GM12878 (cell line): ENCODE data around the gene ELP4. TPM values are rescaled to one million over a fixed set of nuclear protein-coding genes. Genes with fewer than 3 reads are reported as not detected.
A peak's percentile ranks its signal among the peaks of the same experiment; 100 is the strongest.

Source experiments
- ATAC-seq: fragments of 200-7000 bp; cut with Tn5 transposase; 3 replicates; pipeline ENCODE4 v1.9.1; 2020; ENCODE audit warnings: mild to moderate bottlenecking, moderate library complexity
- BruUV-seq: library from RNA; stranded (reverse); fragments of 400-500 nt; replicated peaks from 2 replicates; lab custom pipeline; 2021; lab: Mats Ljungman, UMichigan
- CTCF ChIA-PET: fragments of 300-600 bp; sonication (Branson Sonifier 250); formaldehyde crosslinking; extraction: SDS; loops from one replicate; lab custom pipeline; 2021; ENCODE audit warnings: inconsistent platforms; lab: Yijun Ruan, JAX
- POLR2A ChIA-PET: fragments of 350-600 bp; formaldehyde crosslinking; extraction: SDS; loops from one replicate; lab custom pipeline; 2021; ENCODE audit warnings: inconsistent platforms; lab: Charles Lee
- RAD21 ChIA-PET: fragments of 300-600 bp; sonication (Branson Sonifier 250); formaldehyde crosslinking; loops from one replicate; lab custom pipeline; 2023; ENCODE audit warnings: antibody characterized with exemption; ENCODE audit not compliant: unreplicated experiment; lab: Charles Lee
- SMC1A ChIA-PET: fragments of 300-600 bp; sonication (Branson Sonifier 250); formaldehyde crosslinking; loops from one replicate; lab custom pipeline; 2023; ENCODE audit not compliant: unreplicated experiment, uncharacterized antibody; lab: Charles Lee
- DNase-seq: peaks from one replicate; pipeline ENCODE4 v3.0.0-alpha.2; 2011; ENCODE audit warnings: low read depth, low spot score
- FAIRE-seq: peaks from 3 replicates; lab custom pipeline; 2011; peaks lifted over from hg19 to GRCh38; lab: Jason Lieb, UNC
- H2AFZ ChIP-seq: 2 replicates; pipeline ENCODE4 v1.6.0; 2011; ENCODE audit warnings: low read depth, low read length, control low read depth; ENCODE audit not compliant: control insufficient read depth
- H3K27ac ChIP-seq: 2 replicates; pipeline ENCODE4 v1.5.1; 2011; ENCODE audit warnings: control low read depth; ENCODE audit not compliant: control insufficient read depth, insufficient read depth
- H3K27me3 ChIP-seq, 2 experiments: replicated peaks in 1 of 2; 2 replicates each; pipeline versions ENCODE4 v1.6.0 to v1.6.1; 2011; ENCODE audit warnings: low read length in 1 of 2; ENCODE audit not compliant: control insufficient read depth in 2 of 2, insufficient read depth in 2 of 2
- H3K36me3 ChIP-seq, 2 experiments: 2 replicates each; pipeline ENCODE4 v1.5.1; 2011; ENCODE audit warnings: low read length in 1 of 2; ENCODE audit not compliant: control insufficient read depth in 2 of 2, insufficient read depth in 2 of 2
- H3K4me1 ChIP-seq: 2 replicates; pipeline ENCODE4 v1.6.1; 2011; ENCODE audit warnings: mild to moderate bottlenecking, low read length, moderate library complexity, mixed read lengths; ENCODE audit not compliant: control insufficient read depth, insufficient read depth
- H3K4me2 ChIP-seq: 2 replicates; pipeline ENCODE4 v1.6.0; 2011; ENCODE audit warnings: control low read depth; ENCODE audit not compliant: control insufficient read depth, insufficient read depth
- H3K4me3 ChIP-seq: fragments of 200-600 bp; sonication (generic); 2 replicates; pipeline ENCODE4 v1.5.1; 2016
- H3K79me2 ChIP-seq: 2 replicates; pipeline ENCODE4 v1.6.0; 2011; ENCODE audit warnings: low read length; ENCODE audit not compliant: control insufficient read depth, insufficient read depth
- H3K9ac ChIP-seq: 2 replicates; pipeline ENCODE4 v1.8.0; 2011; ENCODE audit warnings: low read length, control low read depth, mixed read lengths; ENCODE audit not compliant: control insufficient read depth, insufficient read depth
- H3K9me3 ChIP-seq: replicated peaks from 3 replicates; pipeline ENCODE4 v1.5.1; 2011; ENCODE audit warnings: mild to moderate bottlenecking, low read length; ENCODE audit not compliant: control insufficient read depth, insufficient read depth
- H4K20me1 ChIP-seq: 2 replicates; pipeline ENCODE4 v1.6.0; 2011; ENCODE audit not compliant: control insufficient read depth, insufficient read depth
- E4F1 ChIP-seq: fragments of 450-650 bp; IDR thresholded peaks from 2 replicates; pipeline ENCODE4 v1.6.1; 2018; ENCODE audit warnings: borderline replicate concordance, mild to moderate bottlenecking; ENCODE audit not compliant: partially characterized antibody
- MEF2A ChIP-seq: IDR thresholded peaks from 2 replicates; pipeline ENCODE4 v1.6.1; 2011; ENCODE audit warnings: low read depth, mild to moderate bottlenecking, low read length, moderate library complexity; ENCODE audit not compliant: insufficient read depth
- TCF7 ChIP-seq: IDR thresholded peaks from 2 replicates; pipeline ENCODE4 v1.6.1; 2014; ENCODE audit warnings: antibody characterized with exemption, borderline replicate concordance
- WGBS: methylation state at CpG from one replicate; pipeline ENCODE4 v1.1.6; 2016; ENCODE audit warnings: low lambda C conversion rate; ENCODE audit not compliant: insufficient replicate concordance, insufficient coverage; ENCODE audit errors: missing lambda C conversion rate; 5-methylcytosine and 5-hydroxymethylcytosine counted together
- in situ Hi-C: fragments of 300-500 bp; cut with MboI; formaldehyde crosslinking; loops from 9 replicates; pipeline ENCODE4 v1.14.3; 2018; ENCODE audit warnings: mixed read lengths
- intact Hi-C: fragments of 100-400 bp; cut with micrococcal nuclease; formaldehyde crosslinking; loops from one replicate; pipeline ENCODE4 v1.14.2; 2022; ENCODE audit not compliant: unreplicated experiment
- polyA plus RNA-seq, 11 experiments: library from polyadenylated mRNA; depleted of rRNA in 4 of 11; unstranded in 6 of 11; stranded (reverse) in 5 of 11; fragments of >200 nt; fragmentation: Nextera tagmentation in 4 of 11; fragmentation: Illumina TruSeq in 1 of 11; extraction: Ambion mirVana in 4 of 11; extraction: Trizol in 1 of 11; gene quantifications; 1 replicate in 1 of 11; 2 replicates in 10 of 11; pipeline versions ENCODE4 v1.2.1 to v1.2.3, GENCODE V29; 2011 to 2016; ENCODE audit warnings: inconsistent platforms in 2 of 11, missing spikeins in 2 of 11, low read depth in 1 of 11
- total RNA-seq, 4 experiments: library from RNA; depleted of rRNA in 3 of 4; stranded (reverse); fragments of >200 nt in 3 of 4; fragmentation: Illumina TruSeq in 1 of 4; extraction: Trizol in 1 of 4; gene quantifications; 2 replicates each; pipeline versions ENCODE4 v1.2.1 to v1.2.3, GENCODE V29; 2013 to 2021
- TF ChIP-seq, protein P1 (sequence below): fragments of 450-650 bp; IDR thresholded peaks from 2 replicates; pipeline ENCODE4 v1.6.1; 2016; ENCODE audit warnings: mild to moderate bottlenecking, moderate library complexity, borderline replicate concordance

The ELP4 gene
- total and polyA plus RNA-seq, 10 of the 15 experiments (the other 5 are each of a cell fraction or from before 2014, with no cell fraction given): 17.7 to 36.1 (median 27.0) TPM

DNA sequence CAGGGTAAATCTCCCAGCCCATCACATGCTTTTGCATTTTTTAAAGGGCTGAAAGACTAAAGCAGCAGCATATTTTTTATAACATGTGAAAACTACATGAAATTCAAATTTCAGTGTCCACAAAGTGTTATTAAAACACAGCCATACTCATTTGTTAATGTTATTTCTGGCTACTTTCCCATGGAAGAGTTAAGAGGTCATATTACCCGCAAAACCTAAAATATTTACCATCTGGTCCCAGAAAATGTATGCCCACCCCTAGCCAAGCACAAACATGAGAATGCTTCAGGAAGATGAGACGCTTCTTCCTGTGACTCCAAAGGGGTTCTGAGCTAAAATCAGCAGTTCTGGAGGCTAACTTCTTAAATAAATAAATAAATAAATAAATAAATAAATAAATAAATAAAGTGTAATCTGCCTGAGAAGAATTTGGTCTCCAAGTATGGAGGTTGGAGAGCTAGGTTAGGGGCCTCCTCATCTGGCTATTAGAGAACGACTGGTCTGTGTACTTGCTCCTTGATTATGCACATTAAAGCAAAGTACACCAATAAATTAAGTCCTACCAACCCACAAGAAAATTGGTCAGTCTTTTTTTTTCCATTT lies 9.9 kb upstream of the ELP4 start (continued):
- TF ChIP-seq E4F1: no peak

DNA sequence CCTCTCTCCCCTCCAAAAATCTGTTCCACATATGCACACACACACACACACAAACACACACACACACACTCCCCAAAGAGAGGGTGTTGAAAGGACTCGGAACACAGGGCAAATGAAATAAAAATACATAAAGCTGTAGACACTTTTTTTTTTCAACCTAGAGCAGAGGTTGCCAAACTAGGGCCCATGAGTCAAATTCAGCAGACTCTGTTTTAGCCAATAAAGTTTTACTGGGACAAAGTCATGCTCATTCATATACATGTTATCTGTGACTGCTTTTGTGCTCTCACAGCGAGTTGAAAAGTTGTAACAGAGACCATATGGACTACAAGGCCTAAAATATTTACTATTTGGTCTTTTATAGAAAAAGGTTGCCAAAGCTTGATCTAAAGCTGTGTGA lies 9.0 kb upstream of the ELP4 start:
- H3K4me3 ChIP-seq: no peak overlapping the region
- no peak for DNase-seq
- no peaks in the 10 kb centered on the region; a peak in 2 of 4 replicates for H3K36me3 ChIP-seq
- ChIA-PET POLR2A (no interaction called here), CTCF (no interaction called here), SMC1A (no interaction called here), RAD21 (no interaction called here)
- no peak overlapping the region for H3K4me2 ChIP-seq
- no peaks in the 10 kb centered on the region for H3K27me3 ChIP-seq
- BruUV-seq: no TSS peak
- TF ChIP-seq TCF7 (no peak), MEF2A (no peak)
- TF ChIP-seq, protein P1, sequence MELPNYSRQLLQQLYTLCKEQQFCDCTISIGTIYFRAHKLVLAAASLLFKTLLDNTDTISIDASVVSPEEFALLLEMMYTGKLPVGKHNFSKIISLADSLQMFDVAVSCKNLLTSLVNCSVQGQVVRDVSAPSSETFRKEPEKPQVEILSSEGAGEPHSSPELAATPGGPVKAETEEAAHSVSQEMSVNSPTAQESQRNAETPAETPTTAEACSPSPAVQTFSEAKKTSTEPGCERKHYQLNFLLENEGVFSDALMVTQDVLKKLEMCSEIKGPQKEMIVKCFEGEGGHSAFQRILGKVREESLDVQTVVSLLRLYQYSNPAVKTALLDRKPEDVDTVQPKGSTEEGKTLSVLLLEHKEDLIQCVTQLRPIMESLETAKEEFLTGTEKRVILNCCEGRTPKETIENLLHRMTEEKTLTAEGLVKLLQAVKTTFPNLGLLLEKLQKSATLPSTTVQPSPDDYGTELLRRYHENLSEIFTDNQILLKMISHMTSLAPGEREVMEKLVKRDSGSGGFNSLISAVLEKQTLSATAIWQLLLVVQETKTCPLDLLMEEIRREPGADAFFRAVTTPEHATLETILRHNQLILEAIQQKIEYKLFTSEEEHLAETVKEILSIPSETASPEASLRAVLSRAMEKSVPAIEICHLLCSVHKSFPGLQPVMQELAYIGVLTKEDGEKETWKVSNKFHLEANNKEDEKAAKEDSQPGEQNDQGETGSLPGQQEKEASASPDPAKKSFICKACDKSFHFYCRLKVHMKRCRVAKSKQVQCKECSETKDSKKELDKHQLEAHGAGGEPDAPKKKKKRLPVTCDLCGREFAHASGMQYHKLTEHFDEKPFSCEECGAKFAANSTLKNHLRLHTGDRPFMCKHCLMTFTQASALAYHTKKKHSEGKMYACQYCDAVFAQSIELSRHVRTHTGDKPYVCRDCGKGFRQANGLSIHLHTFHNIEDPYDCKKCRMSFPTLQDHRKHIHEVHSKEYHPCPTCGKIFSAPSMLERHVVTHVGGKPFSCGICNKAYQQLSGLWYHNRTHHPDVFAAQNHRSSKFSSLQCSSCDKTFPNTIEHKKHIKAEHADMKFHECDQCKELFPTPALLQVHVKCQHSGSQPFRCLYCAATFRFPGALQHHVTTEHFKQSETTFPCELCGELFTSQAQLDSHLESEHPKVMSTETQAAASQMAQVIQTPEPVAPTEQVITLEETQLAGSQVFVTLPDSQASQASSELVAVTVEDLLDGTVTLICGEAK: peak; percentile 40; the same call in 1 of the 2 replicates
- WGBS: 98% methylated on average over 2 of the region's 2 CpGs
- H3K79me2 ChIP-seq: peaks cover 15% of the 10 kb centered on the region
- H4K20me1 ChIP-seq: no peaks in the 10 kb centered on the region
- ATAC-seq: no peak
- no peaks in the 10 kb centered on the region; the same call in 2 of the 3 replicates for H3K9me3 ChIP-seq
- intact Hi-C loops: no loop called here
- no peak overlapping the region for H2AFZ ChIP-seq
- FAIRE-seq: no peak
- no peaks in the 10 kb centered on the region for H3K4me1 ChIP-seq
- H3K27ac ChIP-seq: no peak overlapping the region
- H3K9ac ChIP-seq: no peak overlapping the region
- in situ Hi-C loops: no loop called here
